HEK293 (cell line): ENCODE data around the gene ZNF579.

Experiments used
- KLF9 ChIP-seq: fragments of 450-650 bp; formaldehyde crosslinking; IDR thresholded peaks from 2 replicates; pipeline ENCODE4 v1.5.1; 2016; ENCODE audit warnings: missing biosample characterization, missing genetic modification characterization, low read depth
- ZNF843 ChIP-seq: fragments of 450-650 bp; formaldehyde crosslinking; IDR thresholded peaks from 2 replicates; pipeline ENCODE4 v1.5.1; 2016; ENCODE audit warnings: missing biosample characterization, missing genetic modification characterization
- TF ChIP-seq, protein P1 (sequence below): fragments of 450-650 bp; formaldehyde crosslinking; IDR thresholded peaks from 2 replicates; pipeline ENCODE4 v1.5.1; 2016; ENCODE audit warnings: missing biosample characterization, missing genetic modification characterization
- TF ChIP-seq, protein P2 (sequence below): fragments of 450-650 bp; formaldehyde crosslinking; IDR thresholded peaks from 2 replicates; pipeline ENCODE4 v1.5.1; 2016; ENCODE audit warnings: missing biosample characterization, missing genetic modification characterization, low read depth
- TF ChIP-seq, protein P3 (sequence below): fragments of 450-650 bp; formaldehyde crosslinking; IDR thresholded peaks from 2 replicates; pipeline ENCODE4 v1.5.1; 2016; ENCODE audit warnings: missing biosample characterization, missing genetic modification characterization
- TF ChIP-seq, protein P4 (sequence below): fragments of 450-650 bp; formaldehyde crosslinking; IDR thresholded peaks from 2 replicates; pipeline ENCODE4 v1.5.1; 2016; ENCODE audit warnings: missing biosample characterization, missing genetic modification characterization
- TF ChIP-seq, protein P5 (sequence below): fragments of 450-650 bp; formaldehyde crosslinking; IDR thresholded peaks from 2 replicates; pipeline ENCODE4 v1.5.1; 2016; ENCODE audit warnings: missing biosample characterization, missing genetic modification characterization

DNA sequence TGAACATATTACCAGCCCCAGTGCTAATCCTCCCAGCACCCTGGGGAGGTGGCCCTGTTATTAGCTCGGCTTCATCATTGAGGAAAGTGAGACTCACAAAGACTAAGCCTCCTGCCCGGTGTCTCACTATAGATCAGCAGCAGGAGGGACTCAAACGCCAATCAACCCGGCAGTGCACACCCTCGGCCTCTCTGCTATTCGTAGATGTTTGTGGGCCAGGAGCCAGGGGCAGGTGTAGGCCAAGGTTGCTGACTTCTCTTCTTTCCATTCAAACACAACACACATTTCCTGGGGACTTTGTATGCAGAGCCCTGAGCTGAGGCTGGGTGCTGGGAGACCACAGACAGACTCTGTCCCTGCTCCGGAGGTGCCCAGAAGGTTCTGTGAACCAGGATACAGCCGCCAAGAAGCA lies 25.9 kb downstream of the ZNF579 start:
- TF ChIP-seq, protein P1, sequence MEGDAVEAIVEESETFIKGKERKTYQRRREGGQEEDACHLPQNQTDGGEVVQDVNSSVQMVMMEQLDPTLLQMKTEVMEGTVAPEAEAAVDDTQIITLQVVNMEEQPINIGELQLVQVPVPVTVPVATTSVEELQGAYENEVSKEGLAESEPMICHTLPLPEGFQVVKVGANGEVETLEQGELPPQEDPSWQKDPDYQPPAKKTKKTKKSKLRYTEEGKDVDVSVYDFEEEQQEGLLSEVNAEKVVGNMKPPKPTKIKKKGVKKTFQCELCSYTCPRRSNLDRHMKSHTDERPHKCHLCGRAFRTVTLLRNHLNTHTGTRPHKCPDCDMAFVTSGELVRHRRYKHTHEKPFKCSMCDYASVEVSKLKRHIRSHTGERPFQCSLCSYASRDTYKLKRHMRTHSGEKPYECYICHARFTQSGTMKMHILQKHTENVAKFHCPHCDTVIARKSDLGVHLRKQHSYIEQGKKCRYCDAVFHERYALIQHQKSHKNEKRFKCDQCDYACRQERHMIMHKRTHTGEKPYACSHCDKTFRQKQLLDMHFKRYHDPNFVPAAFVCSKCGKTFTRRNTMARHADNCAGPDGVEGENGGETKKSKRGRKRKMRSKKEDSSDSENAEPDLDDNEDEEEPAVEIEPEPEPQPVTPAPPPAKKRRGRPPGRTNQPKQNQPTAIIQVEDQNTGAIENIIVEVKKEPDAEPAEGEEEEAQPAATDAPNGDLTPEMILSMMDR, result no peak
- TF ChIP-seq, protein P2, sequence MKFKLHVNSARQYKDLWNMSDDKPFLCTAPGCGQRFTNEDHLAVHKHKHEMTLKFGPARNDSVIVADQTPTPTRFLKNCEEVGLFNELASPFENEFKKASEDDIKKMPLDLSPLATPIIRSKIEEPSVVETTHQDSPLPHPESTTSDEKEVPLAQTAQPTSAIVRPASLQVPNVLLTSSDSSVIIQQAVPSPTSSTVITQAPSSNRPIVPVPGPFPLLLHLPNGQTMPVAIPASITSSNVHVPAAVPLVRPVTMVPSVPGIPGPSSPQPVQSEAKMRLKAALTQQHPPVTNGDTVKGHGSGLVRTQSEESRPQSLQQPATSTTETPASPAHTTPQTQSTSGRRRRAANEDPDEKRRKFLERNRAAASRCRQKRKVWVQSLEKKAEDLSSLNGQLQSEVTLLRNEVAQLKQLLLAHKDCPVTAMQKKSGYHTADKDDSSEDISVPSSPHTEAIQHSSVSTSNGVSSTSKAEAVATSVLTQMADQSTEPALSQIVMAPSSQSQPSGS (tag by site-specific recombination), result no peak
- TF ChIP-seq, protein P3, sequence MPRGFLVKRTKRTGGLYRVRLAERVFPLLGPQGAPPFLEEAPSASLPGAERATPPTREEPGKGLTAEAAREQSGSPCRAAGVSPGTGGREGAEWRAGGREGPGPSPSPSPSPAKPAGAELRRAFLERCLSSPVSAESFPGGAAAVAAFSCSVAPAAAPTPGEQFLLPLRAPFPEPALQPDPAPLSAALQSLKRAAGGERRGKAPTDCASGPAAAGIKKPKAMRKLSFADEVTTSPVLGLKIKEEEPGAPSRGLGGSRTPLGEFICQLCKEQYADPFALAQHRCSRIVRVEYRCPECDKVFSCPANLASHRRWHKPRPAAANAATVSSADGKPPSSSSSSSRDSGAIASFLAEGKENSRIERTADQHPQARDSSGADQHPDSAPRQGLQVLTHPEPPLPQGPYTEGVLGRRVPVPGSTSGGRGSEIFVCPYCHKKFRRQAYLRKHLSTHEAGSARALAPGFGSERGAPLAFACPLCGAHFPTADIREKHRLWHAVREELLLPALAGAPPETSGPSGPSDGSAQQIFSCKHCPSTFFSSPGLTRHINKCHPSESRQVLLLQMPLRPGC (tag by site-specific recombination), result no peak
- TF ChIP-seq KLF9 (tag by site-specific recombination) (no peak), ZNF843 (no peak)
- TF ChIP-seq, protein P4, sequence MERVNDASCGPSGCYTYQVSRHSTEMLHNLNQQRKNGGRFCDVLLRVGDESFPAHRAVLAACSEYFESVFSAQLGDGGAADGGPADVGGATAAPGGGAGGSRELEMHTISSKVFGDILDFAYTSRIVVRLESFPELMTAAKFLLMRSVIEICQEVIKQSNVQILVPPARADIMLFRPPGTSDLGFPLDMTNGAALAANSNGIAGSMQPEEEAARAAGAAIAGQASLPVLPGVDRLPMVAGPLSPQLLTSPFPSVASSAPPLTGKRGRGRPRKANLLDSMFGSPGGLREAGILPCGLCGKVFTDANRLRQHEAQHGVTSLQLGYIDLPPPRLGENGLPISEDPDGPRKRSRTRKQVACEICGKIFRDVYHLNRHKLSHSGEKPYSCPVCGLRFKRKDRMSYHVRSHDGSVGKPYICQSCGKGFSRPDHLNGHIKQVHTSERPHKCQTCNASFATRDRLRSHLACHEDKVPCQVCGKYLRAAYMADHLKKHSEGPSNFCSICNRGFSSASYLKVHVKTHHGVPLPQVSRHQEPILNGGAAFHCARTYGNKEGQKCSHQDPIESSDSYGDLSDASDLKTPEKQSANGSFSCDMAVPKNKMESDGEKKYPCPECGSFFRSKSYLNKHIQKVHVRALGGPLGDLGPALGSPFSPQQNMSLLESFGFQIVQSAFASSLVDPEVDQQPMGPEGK (tag by site-specific recombination), result no peak
- TF ChIP-seq, protein P5, sequence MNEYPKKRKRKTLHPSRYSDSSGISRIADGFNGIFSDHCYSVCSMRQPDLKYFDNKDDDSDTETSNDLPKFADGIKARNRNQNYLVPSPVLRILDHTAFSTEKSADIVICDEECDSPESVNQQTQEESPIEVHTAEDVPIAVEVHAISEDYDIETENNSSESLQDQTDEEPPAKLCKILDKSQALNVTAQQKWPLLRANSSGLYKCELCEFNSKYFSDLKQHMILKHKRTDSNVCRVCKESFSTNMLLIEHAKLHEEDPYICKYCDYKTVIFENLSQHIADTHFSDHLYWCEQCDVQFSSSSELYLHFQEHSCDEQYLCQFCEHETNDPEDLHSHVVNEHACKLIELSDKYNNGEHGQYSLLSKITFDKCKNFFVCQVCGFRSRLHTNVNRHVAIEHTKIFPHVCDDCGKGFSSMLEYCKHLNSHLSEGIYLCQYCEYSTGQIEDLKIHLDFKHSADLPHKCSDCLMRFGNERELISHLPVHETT (tag by site-specific recombination), result no peak
